Thyroid gland (tissue), 4 donors: ENCODE results near the gene TEX55. TPM values are rescaled to one million over a fixed set of nuclear protein-coding genes. Genes with fewer than 3 reads are reported as not detected.

Experiments used
- DNase-seq, 2 donors: peaks; one replicate each; pipeline ENCODE4 v3.0.0-alpha.2; 2019
- H3K27ac ChIP-seq, 3 donors: fragments of 200-600 bp; sonication (generic); 1 replicate in 2 of 3; 2 replicates in 1 of 3; pipeline ENCODE4 v1.5.1; 2016 to 2019; ENCODE audit warnings: mild to moderate bottlenecking in 1 of 3, moderate library complexity in 1 of 3
- H3K27me3 ChIP-seq: fragments of 200-600 bp; sonication (generic); one replicate; pipeline ENCODE4 v1.5.1; 2019
- H3K36me3 ChIP-seq, 2 donors: fragments of 200-600 bp; sonication (generic); one replicate each; pipeline ENCODE4 v1.5.1; 2016 to 2019
- H3K4me1 ChIP-seq, 2 donors: fragments of 200-600 bp; sonication (generic); one replicate each; pipeline ENCODE4 v1.5.1; 2017 to 2019
- H3K4me3 ChIP-seq, 3 donors: fragments of 200-600 bp; sonication (generic); replicated peaks in 1 of 3; 1 replicate in 2 of 3; 2 replicates in 1 of 3; pipeline ENCODE4 v1.5.1; 2016; ENCODE audit warnings: mild to moderate bottlenecking in 1 of 3
- H3K9me3 ChIP-seq: fragments of 200-600 bp; sonication (generic); one replicate; pipeline ENCODE4 v1.5.1; 2017
- POLR2A ChIP-seq, 2 donors: fragments of 450-650 bp; IDR thresholded peaks; one replicate each; pipeline ENCODE4 v1.6.1; 2017; ENCODE audit warnings: antibody characterized with exemption in 2 of 2, mild to moderate bottlenecking in 2 of 2, moderate library complexity in 1 of 2
- WGBS, 2 donors: methylation state at CpG; one replicate each; pipeline ENCODE4 v1.1.5; 2017; 5-methylcytosine and 5-hydroxymethylcytosine counted together
- intact Hi-C: fragments of 100-400 bp; cut with DNase I; formaldehyde crosslinking; loops from one replicate; pipeline ENCODE4 v1.15.1; 2023
- total RNA-seq, 4 donors: library from RNA; depleted of rRNA; stranded (reverse); fragments of >200 nt; gene quantifications; one replicate each; pipeline ENCODE4 v1.2.3, GENCODE V29; 2016
- TF ChIP-seq, protein P1 (sequence below), 6 experiments: fragments of 200-600 bp in 3 of 6; fragments of 450-650 bp in 3 of 6; sonication (generic) in 3 of 6; IDR thresholded peaks; one replicate each; pipeline ENCODE4 v1.5.1; 2016 to 2019; ENCODE audit warnings: antibody characterized with exemption in 6 of 6, mild to moderate bottlenecking in 2 of 6, inconsistent platforms in 1 of 6, moderate library complexity in 1 of 6

Gene TEX55
- total RNA-seq, 4 donors from 2014 or later, result 0.27 TPM; not detected in 3

DNA sequence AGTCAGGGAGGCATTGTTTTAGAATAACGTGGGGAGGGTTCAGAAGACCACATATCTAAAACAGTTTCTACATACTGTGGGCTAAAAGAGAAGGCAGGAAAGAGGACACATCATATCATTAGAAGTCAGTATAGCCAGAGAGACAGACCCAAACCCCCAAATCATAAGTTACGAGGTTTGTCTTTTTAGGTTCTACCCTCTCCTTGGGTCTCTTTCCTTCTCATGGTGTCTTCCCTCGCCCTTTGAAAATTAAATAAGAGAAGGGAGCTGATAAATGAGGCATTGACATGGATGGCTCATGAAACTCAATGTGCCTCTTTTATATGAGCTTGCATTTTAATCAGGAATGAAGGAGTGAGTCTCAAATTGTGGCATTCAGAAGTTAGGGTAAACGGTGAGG lies 30.8 kb downstream of the TEX55 start:
- Histone ChIP-seq H3K27ac (no peak overlapping the region), H3K4me3 (no peak overlapping the region), H3K27me3 (no peaks in the 10 kb centered on the region), H3K9me3 (no peaks in the 10 kb centered on the region), H3K4me1 (no peaks in the 10 kb centered on the region), H3K36me3 (no peaks in the 10 kb centered on the region)
- intact Hi-C loops, result no loop called here
- WGBS, 2 donors, result 71 to 77% methylated on average over 4 of the region's 4 CpGs
- no peak for DNase-seq
- TF ChIP-seq, protein P1, sequence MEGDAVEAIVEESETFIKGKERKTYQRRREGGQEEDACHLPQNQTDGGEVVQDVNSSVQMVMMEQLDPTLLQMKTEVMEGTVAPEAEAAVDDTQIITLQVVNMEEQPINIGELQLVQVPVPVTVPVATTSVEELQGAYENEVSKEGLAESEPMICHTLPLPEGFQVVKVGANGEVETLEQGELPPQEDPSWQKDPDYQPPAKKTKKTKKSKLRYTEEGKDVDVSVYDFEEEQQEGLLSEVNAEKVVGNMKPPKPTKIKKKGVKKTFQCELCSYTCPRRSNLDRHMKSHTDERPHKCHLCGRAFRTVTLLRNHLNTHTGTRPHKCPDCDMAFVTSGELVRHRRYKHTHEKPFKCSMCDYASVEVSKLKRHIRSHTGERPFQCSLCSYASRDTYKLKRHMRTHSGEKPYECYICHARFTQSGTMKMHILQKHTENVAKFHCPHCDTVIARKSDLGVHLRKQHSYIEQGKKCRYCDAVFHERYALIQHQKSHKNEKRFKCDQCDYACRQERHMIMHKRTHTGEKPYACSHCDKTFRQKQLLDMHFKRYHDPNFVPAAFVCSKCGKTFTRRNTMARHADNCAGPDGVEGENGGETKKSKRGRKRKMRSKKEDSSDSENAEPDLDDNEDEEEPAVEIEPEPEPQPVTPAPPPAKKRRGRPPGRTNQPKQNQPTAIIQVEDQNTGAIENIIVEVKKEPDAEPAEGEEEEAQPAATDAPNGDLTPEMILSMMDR (IDR thresholded peaks at IDR 0.05), result no peak
- TF ChIP-seq POLR2A (IDR thresholded peaks at IDR 0.05), result no peak

DNA sequence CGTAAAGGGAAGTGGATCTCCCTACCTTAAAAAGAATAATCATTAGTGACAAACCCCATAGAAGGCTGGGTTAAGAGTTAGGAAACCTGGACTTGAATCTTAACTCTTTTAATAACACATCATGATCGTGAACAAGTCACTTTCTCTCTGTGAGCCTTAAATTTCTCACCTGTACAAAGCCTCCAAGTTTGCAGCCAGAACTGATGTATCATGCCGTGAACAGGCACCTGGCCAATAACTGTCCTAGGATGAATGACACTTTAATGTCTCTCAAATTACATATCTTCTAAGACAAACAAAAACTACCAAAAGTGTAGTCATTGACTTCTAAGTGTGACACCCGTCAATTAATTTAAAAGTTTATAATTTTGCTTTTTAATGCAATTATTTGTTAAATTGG lies 31.4 kb downstream of the TEX55 start:
- 81 to 82% methylated on average over 4 of the region's 4 CpGs for WGBS, 2 donors
- Histone ChIP-seq H3K9me3 (no peaks in the 10 kb centered on the region), H3K4me3 (no peak overlapping the region), H3K27me3 (no peaks in the 10 kb centered on the region), H3K36me3 (no peaks in the 10 kb centered on the region), H3K27ac (no peak overlapping the region), H3K4me1 (no peaks in the 10 kb centered on the region)
- intact Hi-C loops, result no loop called here
- TF ChIP-seq, protein P1 (IDR thresholded peaks at IDR 0.05), result no peak
- no peak for TF ChIP-seq POLR2A (IDR thresholded peaks at IDR 0.05)
- no peak for DNase-seq

DNA sequence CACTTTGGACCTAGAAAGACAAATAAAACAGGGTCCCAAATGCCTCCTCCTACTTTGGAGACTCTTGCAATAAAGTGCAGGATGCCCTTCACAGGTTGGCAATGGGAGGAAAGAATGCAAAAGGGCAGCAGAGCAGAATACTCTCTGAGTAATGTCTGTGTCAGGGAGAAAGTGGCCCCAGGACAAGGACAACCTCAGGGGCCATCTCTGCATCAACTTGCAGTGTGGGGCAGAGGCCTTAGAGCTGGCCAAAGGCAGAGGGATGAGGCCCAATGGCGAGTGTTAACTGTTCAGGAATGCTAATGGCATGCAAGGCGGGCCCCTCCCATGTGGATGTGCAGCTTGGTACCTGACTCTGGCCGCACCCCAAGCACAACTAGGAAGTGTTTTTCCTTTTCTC lies 35.8 kb downstream of the TEX55 start:
- Histone ChIP-seq H3K36me3 (no peaks in the 10 kb centered on the region), H3K9me3 (no peaks in the 10 kb centered on the region), H3K27ac (no peak overlapping the region), H3K4me1 (no peaks in the 10 kb centered on the region), H3K4me3 (no peak overlapping the region), H3K27me3 (no peaks in the 10 kb centered on the region)
- intact Hi-C loops, result no loop called here
- TF ChIP-seq, protein P1 (IDR thresholded peaks at IDR 0.05), result no peak
- no peak for DNase-seq
- WGBS, 2 donors, result 79 to 82% methylated on average over 2 to 3 of the region's 3 CpGs

DNA sequence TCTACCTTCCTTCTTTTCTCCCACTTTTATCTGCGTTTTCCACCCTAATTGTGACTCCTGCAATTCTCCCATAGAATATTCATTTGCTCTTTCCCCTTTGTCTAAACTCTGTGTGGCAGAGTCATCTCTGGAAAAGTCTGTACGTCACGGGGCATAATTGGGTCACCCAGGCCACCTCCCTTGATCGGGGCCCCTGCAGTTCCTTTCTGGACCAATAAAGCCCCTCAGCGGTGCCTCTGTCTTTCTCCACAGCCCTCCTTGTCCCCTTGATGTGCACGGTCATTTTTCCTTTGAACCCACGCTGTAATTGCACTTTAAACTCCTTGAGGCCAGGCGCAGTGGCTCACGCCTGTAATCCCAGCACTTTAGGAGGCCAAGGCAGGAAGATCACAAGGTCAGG lies 38.1 kb downstream of the TEX55 start:
- TF ChIP-seq, protein P1 (IDR thresholded peaks at IDR 0.05), result no peak
- TF ChIP-seq POLR2A (IDR thresholded peaks at IDR 0.05), result no peak
- intact Hi-C loops, result no loop called here
- H3K9me3 ChIP-seq, result no peaks in the 10 kb centered on the region
- DNase-seq, result no peak
- H3K36me3 ChIP-seq, result no peaks in the 10 kb centered on the region
- H3K27me3 ChIP-seq, result no peaks in the 10 kb centered on the region
- no peaks in the 10 kb centered on the region for H3K4me1 ChIP-seq
- no peak overlapping the region for H3K4me3 ChIP-seq
- 77 to 84% methylated on average over 9 of the region's 9 CpGs for WGBS, 2 donors
- no peak overlapping the region for H3K27ac ChIP-seq

DNA sequence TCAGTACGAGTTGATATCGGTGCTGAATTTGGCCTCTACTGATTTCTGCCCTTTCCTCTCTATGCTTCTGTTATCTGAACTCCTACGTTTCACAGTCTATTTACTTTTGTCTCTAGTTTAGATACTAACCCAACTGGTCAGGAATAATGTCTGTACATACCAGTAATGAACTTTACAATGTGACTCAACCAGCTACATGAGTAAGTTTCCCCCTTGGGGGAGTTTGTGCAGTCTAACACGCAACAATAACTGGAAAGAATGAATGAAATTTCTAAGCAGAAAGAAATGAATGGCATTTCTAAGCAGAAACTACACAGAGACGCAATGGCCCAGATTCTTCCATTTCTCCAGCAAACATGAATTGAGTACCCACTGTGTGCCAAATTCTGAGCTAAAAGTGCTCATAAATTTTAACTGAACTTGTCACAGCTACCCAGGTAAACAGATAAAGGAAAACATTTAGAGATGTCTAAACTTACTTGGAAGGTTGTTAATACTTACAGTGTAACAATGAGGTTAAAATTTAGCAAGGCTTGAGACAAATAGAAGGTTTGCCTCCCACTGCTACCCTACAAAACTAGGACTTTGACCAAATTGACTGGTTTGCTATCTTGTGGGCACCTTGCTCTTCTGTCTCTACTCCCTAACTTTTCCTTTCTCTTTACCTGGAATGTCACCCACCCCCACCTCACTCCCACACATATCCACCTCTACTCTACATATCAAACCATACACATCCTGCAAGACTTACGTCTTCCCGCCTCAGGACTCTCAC lies 39.0 kb downstream of the TEX55 start:
- 88 to 91% methylated on average over 7 of the region's 7 CpGs for WGBS, 2 donors
- DNase-seq, result no peak
- intact Hi-C loops, result no loop called here
- H3K27ac ChIP-seq, result no peak overlapping the region
- H3K4me3 ChIP-seq, result no peak overlapping the region
- no peaks in the 10 kb centered on the region for H3K4me1 ChIP-seq
- TF ChIP-seq, protein P1 (IDR thresholded peaks at IDR 0.05), result no peak
- no peak for TF ChIP-seq POLR2A (IDR thresholded peaks at IDR 0.05)
- H3K9me3 ChIP-seq, result no peaks in the 10 kb centered on the region
- H3K36me3 ChIP-seq, result no peaks in the 10 kb centered on the region
- no peaks in the 10 kb centered on the region for H3K27me3 ChIP-seq
